Tibial nerve (tissue), 4 donors: ENCODE measurements around the gene RFESD. TPM values are rescaled to one million over a fixed set of nuclear protein-coding genes. Genes with fewer than 3 reads are reported as not detected.
"Not testable (repeated sequence)": the region's sequence is repeated elsewhere in the genome, so short reads cannot be mapped to it uniquely, and the experiment has no call there.

Source experiments
- DNase-seq, 2 donors: peaks; one replicate each; pipeline ENCODE4 v3.0.0-alpha.2; 2019; ENCODE audit warnings: low spot score in 2 of 2
- H3K27ac ChIP-seq, 4 donors: fragments of 200-600 bp; sonication (generic) in 3 of 4; one replicate each; pipeline ENCODE4 v1.5.1; 2017 to 2019; ENCODE audit warnings: mild to moderate bottlenecking in 1 of 4
- H3K27me3 ChIP-seq, 2 donors: fragments of 200-600 bp; sonication (generic) in 1 of 2; one replicate each; pipeline versions ENCODE4 v1.5.1 to v1.6.0; 2017 to 2019
- H3K36me3 ChIP-seq, 3 donors: fragments of 200-600 bp; sonication (generic); one replicate each; pipeline ENCODE4 v1.5.1; 2018 to 2019
- H3K4me1 ChIP-seq, 4 donors: fragments of 200-600 bp; sonication (generic) in 3 of 4; one replicate each; pipeline ENCODE4 v1.5.1; 2017 to 2019
- H3K4me3 ChIP-seq, 4 donors: fragments of 200-600 bp; sonication (generic) in 3 of 4; one replicate each; pipeline ENCODE4 v1.5.1; 2017 to 2019; ENCODE audit warnings: mild to moderate bottlenecking in 1 of 4, moderate library complexity in 1 of 4
- H3K9me3 ChIP-seq, 4 donors: fragments of 200-600 bp; sonication (generic) in 3 of 4; one replicate each; pipeline ENCODE4 v1.5.1; 2017 to 2019
- EP300 ChIP-seq, 2 donors: sonication (generic); formaldehyde crosslinking; IDR thresholded peaks; one replicate each; pipeline ENCODE4 v1.6.1; 2017; ENCODE audit warnings: antibody characterized with exemption in 2 of 2, mild to moderate bottlenecking in 1 of 2
- POLR2A ChIP-seq, 2 donors: fragments of 450-650 bp; IDR thresholded peaks; one replicate each; pipeline ENCODE4 v1.6.1; 2017; ENCODE audit warnings: antibody characterized with exemption in 2 of 2, mild to moderate bottlenecking in 2 of 2, moderate library complexity in 2 of 2
- WGBS, 2 donors: methylation state at CpG; one replicate each; pipeline ENCODE4 v1.1.5; 2018; 5-methylcytosine and 5-hydroxymethylcytosine counted together
- total RNA-seq, 4 donors: library from RNA; depleted of rRNA; stranded (reverse); fragments of >200 nt; gene quantifications; one replicate each; pipeline ENCODE4 v1.1.0, GENCODE V29; 2016
- TF ChIP-seq, protein P1 (sequence below), 5 experiments: fragments of 200-600 bp in 3 of 5; fragments of 450-650 bp in 2 of 5; sonication (generic) in 3 of 5; IDR thresholded peaks; one replicate each; pipeline ENCODE4 v1.5.1; 2016 to 2019; ENCODE audit warnings: antibody characterized with exemption in 5 of 5, mild to moderate bottlenecking in 3 of 5, moderate library complexity in 2 of 5

RFESD gene
- total RNA-seq, 4 donors from 2014 or later = 0.98 to 2.1 (median 1.3) TPM

- Histone ChIP-seq H3K27me3 (no peaks in the 10 kb centered on the region), H3K36me3 (peaks cover 0 to 4% (median 0%) of the 10 kb centered on the region in 3 donors), H3K27ac (no peak overlapping the region), H3K9me3 (no peaks in the 10 kb centered on the region), H3K4me1 (no peaks in the 10 kb centered on the region), H3K4me3 (no peak overlapping the region)
- no peak for DNase-seq
- 96 to 97% methylated on average over 1 of the region's 1 CpG for WGBS, 2 donors
- TF ChIP-seq POLR2A (IDR thresholded peaks at IDR 0.05) (no peak), EP300 (IDR thresholded peaks at IDR 0.05) (no peak)
- TF ChIP-seq, protein P1, sequence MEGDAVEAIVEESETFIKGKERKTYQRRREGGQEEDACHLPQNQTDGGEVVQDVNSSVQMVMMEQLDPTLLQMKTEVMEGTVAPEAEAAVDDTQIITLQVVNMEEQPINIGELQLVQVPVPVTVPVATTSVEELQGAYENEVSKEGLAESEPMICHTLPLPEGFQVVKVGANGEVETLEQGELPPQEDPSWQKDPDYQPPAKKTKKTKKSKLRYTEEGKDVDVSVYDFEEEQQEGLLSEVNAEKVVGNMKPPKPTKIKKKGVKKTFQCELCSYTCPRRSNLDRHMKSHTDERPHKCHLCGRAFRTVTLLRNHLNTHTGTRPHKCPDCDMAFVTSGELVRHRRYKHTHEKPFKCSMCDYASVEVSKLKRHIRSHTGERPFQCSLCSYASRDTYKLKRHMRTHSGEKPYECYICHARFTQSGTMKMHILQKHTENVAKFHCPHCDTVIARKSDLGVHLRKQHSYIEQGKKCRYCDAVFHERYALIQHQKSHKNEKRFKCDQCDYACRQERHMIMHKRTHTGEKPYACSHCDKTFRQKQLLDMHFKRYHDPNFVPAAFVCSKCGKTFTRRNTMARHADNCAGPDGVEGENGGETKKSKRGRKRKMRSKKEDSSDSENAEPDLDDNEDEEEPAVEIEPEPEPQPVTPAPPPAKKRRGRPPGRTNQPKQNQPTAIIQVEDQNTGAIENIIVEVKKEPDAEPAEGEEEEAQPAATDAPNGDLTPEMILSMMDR (IDR thresholded peaks at IDR 0.05) = no peak
These were observed 52.8 kb downstream of the RFESD start for GRCh38 chr5:95699337-95699736.

DNA sequence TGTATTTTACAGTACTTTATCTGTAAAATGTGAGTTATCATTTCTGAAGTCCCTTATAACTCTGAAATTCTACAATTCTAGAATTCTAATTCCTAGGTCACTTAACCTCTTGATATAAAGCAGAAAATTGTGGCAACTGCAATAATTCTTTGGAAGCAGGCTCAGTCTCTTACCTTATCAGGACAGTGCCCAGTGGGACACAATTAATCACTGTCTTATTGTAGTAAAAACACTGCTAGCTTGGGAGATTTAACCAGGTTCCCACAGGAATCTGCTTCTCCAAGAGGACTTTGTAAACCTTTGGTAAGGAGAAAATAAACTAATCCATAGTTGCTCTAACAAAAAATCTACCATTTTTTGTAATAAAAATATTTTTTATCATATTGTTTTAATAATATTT lies 54.5 kb downstream of the RFESD start:
- Histone ChIP-seq H3K9me3 (no peaks in the 10 kb centered on the region), H3K27ac (no peak overlapping the region), H3K36me3 (peaks cover 0 to 4% (median 0%) of the 10 kb centered on the region in 3 donors), H3K4me3 (no peak overlapping the region), H3K27me3 (no peaks in the 10 kb centered on the region), H3K4me1 (no peaks in the 10 kb centered on the region)
- TF ChIP-seq POLR2A (IDR thresholded peaks at IDR 0.05) = no peak
- TF ChIP-seq, protein P1 (IDR thresholded peaks at IDR 0.05) = no peak
- no peak for TF ChIP-seq EP300 (IDR thresholded peaks at IDR 0.05)
- DNase-seq = no peak

DNA sequence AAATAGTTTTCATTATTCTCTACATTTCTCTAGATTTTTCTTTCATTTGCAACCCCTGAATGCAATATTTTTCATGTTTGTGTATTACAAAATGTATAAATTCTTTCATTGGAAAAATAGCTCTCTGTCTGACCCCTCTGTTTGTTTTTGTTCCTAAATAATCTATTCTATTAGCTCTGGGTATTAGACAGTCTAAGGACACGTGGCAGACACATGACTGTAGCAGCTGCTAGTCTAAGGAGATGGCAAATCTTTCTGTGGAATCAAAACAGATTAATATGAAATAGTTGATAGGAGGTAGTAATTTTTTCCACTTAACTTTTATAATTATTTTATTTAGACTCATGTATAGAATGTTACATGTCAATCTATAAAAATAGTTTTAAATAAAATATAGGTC lies 57.6 kb downstream of the RFESD start:
- no peaks in the 10 kb centered on the region for H3K9me3 ChIP-seq
- no peak for DNase-seq
- 35 to 51% methylated on average over 1 of the region's 1 CpG for WGBS, 2 donors
- no peak overlapping the region for H3K4me3 ChIP-seq
- H3K27ac ChIP-seq = no peak overlapping the region
- TF ChIP-seq, protein P1 (IDR thresholded peaks at IDR 0.05) = no peak
- TF ChIP-seq EP300 (IDR thresholded peaks at IDR 0.05) (no peak), POLR2A (IDR thresholded peaks at IDR 0.05) (no peak)
- H3K36me3 ChIP-seq = no peaks in the 10 kb centered on the region
- H3K27me3 ChIP-seq = no peaks in the 10 kb centered on the region
- no peaks in the 10 kb centered on the region for H3K4me1 ChIP-seq

- not testable (repeated sequence) for H3K4me3 ChIP-seq, H3K27ac ChIP-seq, H3K27me3 ChIP-seq, H3K36me3 ChIP-seq, DNase-seq, H3K9me3 ChIP-seq, H3K4me1 ChIP-seq
- WGBS, 2 donors = 89 to 90% methylated on average over 5 of the region's 5 CpGs
These were observed 59.6 kb downstream of the RFESD start for GRCh38 chr5:95706196-95706595.

DNA sequence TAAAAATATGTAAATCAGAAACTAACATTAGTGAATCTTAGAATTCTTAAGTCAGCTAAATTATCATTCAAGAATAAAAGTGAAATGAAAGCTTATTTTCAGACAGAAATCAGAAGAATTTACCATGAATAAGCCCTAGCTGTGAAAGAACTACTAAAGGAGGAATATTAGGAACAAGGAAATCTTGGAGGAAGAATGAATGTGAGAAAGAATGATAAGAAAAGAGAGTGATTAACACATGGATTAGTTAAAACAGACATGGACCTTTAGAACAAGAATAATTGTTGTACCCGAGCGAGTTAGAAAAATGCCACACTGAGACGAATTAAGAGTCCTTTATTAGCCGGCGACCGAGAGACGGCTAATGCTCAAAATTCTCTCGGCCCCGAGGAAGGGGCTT lies 60.5 kb downstream of the RFESD start:
- no peak overlapping the region for H3K27ac ChIP-seq
- 78 to 82% methylated on average over 9 of the region's 9 CpGs for WGBS, 2 donors
- no peaks in the 10 kb centered on the region for H3K27me3 ChIP-seq
- no peak overlapping the region for H3K4me3 ChIP-seq
- TF ChIP-seq POLR2A (IDR thresholded peaks at IDR 0.05) (no peak), EP300 (IDR thresholded peaks at IDR 0.05) (no peak)
- TF ChIP-seq, protein P1 (IDR thresholded peaks at IDR 0.05) = no peak
- no peak for DNase-seq
- H3K36me3 ChIP-seq = no peaks in the 10 kb centered on the region
- peaks cover 0 to 8% (median 0%) of the 10 kb centered on the region in 4 donors for H3K4me1 ChIP-seq
- H3K9me3 ChIP-seq = no peaks in the 10 kb centered on the region

Other genes starting within 250 kb of the RFESD start
- gene SKIC3, start 91.8 kb upstream of the RFESD start, total RNA-seq = 10 to 100 TPM; 52.8 to 83.3 (median 75.0) TPM
- 10 to 100 TPM; 11.0 to 19.9 (median 13.7) TPM for gene ARSK, start 91.7 kb upstream of the RFESD start, total RNA-seq
- 1 to 10 TPM in 3 of 4 donors, under 1 TPM in 1; 0.44 to 3.1 (median 2.7) TPM for gene GPR150, start 26.7 kb upstream of the RFESD start, total RNA-seq
- gene SPATA9, start 36.2 kb downstream of the RFESD start, total RNA-seq = 1 to 10 TPM in 1 of 4 donors, not detected in 3; 1.2 TPM
- 100 to 1,000 TPM; 130 to 219 (median 195) TPM for gene RHOBTB3, start 84.6 kb downstream of the RFESD start, total RNA-seq
- gene GLRX, start 175.9 kb downstream of the RFESD start, total RNA-seq = 10 to 100 TPM; 15.3 to 72.0 (median 40.4) TPM